Body of pancreas (tissue), 4 donors: ENCODE results near the gene ASCC1. TPM values are rescaled to one million over a fixed set of nuclear protein-coding genes. Genes with fewer than 3 reads are reported as not detected.
A peak's percentile ranks its signal among the peaks of the same experiment; 100 is the strongest.

ENCODE experiments used
- ATAC-seq: fragments of 150-250 bp; one replicate; pipeline ENCODE4 v1.9.1; 2016
- DNase-seq, 4 donors: peaks; one replicate each; pipeline ENCODE4 v3.0.0-alpha.2; 2019
- H3K27ac ChIP-seq, 4 donors: fragments of 200-600 bp; sonication (generic); 1 replicate in 3 of 4; 2 replicates in 1 of 4; pipeline versions ENCODE4 v1.5.1 to v1.6.1; 2016 to 2019; ENCODE audit warnings: mild to moderate bottlenecking in 1 of 4, mixed read lengths in 1 of 4, moderate library complexity in 1 of 4
- H3K27me3 ChIP-seq, 2 donors: fragments of 200-600 bp; sonication (generic); one replicate each; pipeline ENCODE4 v1.6.0; 2016; ENCODE audit warnings: mild to moderate bottlenecking in 1 of 2
- H3K36me3 ChIP-seq, 2 donors: fragments of 200-600 bp; sonication (generic); replicated peaks in 1 of 2; 2 replicates each; pipeline ENCODE4 v1.5.1; 2016; ENCODE audit warnings: low read depth in 2 of 2; ENCODE audit not compliant: insufficient read depth in 1 of 2
- H3K4me1 ChIP-seq: fragments of 200-600 bp; sonication (generic); one replicate; pipeline ENCODE4 v1.6.0; 2016
- H3K4me3 ChIP-seq, 2 donors: fragments of 200-600 bp; sonication (generic); 1 replicate in 1 of 2; 2 replicates in 1 of 2; pipeline ENCODE4 v1.5.1; 2016 to 2019
- H3K9me3 ChIP-seq, 3 donors: fragments of 200-600 bp; sonication (generic); 1 replicate in 2 of 3; 2 replicates in 1 of 3; pipeline ENCODE4 v1.5.1; 2016
- POLR2A ChIP-seq, 3 donors: fragments of 450-650 bp; IDR thresholded peaks; one replicate each; pipeline ENCODE4 v1.6.1; 2016; ENCODE audit warnings: antibody characterized with exemption in 3 of 3, mild to moderate bottlenecking in 2 of 3
- WGBS, 2 donors: methylation state at CpG; one replicate each; pipeline ENCODE4 v1.1.5; 2017; 5-methylcytosine and 5-hydroxymethylcytosine counted together
- intact Hi-C: fragments of 100-400 bp; cut with DNase I; formaldehyde crosslinking; loops from one replicate; pipeline ENCODE4 v1.15.1; 2023
- total RNA-seq, 2 donors: library from RNA; depleted of rRNA; stranded (reverse); fragments of >200 nt; gene quantifications; one replicate each; pipeline ENCODE4 v1.1.0, GENCODE V29; 2016
- TF ChIP-seq, protein P1 (sequence below), 7 experiments: fragments of 450-650 bp in 4 of 7; fragments of 200-600 bp in 3 of 7; sonication (generic) in 3 of 7; IDR thresholded peaks; one replicate each; pipeline ENCODE4 v1.5.1; 2016 to 2019; ENCODE audit warnings: antibody characterized with exemption in 7 of 7

Gene ASCC1
- total RNA-seq, 2 donors from 2014 or later: 16.1 to 17.1 TPM

DNA sequence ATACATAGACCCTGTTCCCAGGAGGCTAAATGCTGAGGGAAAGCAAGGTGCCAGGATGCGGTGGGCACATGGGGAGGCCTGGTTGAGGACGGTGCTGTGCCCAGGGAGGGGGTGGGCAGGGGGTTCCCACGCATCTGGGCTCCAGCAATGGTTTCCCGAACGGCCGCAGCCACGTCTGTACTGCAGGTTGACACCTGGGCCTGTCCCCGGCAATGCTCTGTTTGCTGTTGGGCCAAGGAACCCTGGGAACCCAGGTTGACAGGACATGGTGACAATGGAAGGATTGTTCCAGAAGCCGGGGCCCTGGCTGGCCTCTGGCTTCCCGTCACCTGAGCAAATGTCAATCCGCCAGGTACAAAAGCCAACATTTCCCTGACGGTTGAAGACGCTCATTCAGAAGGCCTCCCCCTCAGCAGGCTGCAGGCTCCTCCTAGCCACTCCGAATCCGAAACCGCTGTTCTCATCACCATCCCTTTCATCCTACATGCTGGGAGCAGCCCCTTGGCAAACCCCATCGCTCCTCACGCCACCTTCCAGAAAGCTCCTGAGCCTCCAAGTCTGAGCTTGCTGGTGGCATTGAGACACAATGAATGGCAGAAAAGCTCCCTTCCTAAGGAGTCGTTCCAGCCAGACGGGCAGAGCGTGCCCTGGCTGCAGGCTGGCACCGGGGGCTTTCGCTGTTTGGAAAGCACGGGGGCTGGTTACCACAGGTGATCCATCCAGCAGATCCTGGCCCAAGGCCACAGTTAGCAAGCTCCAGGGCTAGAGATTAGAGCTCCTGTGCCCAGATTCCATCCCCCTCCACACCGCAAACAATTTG lies 158.9 kb downstream of the ASCC1 start:
- DNase-seq: peak; percentile 78 to 82 (median 81)

DNA sequence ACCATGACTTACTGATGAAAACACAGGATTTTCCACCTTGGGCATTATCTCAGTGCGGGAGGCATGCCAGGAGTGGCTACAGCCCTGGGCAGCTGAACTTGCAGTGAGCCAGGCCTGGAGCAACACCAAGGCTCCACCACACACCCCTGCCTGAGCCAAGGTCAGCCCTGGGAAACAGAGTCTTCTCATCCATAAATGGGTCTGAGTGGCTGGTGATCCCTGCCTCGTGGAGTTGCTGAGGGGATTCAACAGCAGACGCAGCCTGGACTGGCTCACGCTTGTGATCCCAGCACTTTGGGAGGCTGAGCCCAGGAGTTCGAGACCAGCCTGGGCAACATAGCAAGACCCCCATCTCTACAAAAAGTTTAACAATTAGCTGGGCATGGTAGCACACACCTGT lies 160.0 kb downstream of the ASCC1 start:
- Histone ChIP-seq H3K36me3 (no peaks in the 10 kb centered on the region), H3K27me3 (no peaks in the 10 kb centered on the region), H3K4me1 (peaks cover 26% of the 10 kb centered on the region), H3K4me3 (no peak overlapping the region), H3K27ac (peak overlapping the region in 3 of 4 donors; percentile 63 to 85 (median 69)), H3K9me3 (no peaks in the 10 kb centered on the region)
- ATAC-seq (peak; percentile 87), DNase-seq (peak; percentile 90 to 95 (median 94))
- intact Hi-C loops: no loop called here
- WGBS, 2 donors: 26 to 55% methylated on average over 3 to 5 of the region's 5 CpGs
- TF ChIP-seq POLR2A (IDR thresholded peaks at IDR 0.05): peak in 1 of 3 donors; percentile 17
- TF ChIP-seq, protein P1, sequence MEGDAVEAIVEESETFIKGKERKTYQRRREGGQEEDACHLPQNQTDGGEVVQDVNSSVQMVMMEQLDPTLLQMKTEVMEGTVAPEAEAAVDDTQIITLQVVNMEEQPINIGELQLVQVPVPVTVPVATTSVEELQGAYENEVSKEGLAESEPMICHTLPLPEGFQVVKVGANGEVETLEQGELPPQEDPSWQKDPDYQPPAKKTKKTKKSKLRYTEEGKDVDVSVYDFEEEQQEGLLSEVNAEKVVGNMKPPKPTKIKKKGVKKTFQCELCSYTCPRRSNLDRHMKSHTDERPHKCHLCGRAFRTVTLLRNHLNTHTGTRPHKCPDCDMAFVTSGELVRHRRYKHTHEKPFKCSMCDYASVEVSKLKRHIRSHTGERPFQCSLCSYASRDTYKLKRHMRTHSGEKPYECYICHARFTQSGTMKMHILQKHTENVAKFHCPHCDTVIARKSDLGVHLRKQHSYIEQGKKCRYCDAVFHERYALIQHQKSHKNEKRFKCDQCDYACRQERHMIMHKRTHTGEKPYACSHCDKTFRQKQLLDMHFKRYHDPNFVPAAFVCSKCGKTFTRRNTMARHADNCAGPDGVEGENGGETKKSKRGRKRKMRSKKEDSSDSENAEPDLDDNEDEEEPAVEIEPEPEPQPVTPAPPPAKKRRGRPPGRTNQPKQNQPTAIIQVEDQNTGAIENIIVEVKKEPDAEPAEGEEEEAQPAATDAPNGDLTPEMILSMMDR (IDR thresholded peaks at IDR 0.05): no peak

More for the DNA sequence above, 158.9 kb downstream of the ASCC1 start:
- intact Hi-C loops: no loop called here
- H3K9me3 ChIP-seq: no peaks in the 10 kb centered on the region
- no peak overlapping the region for H3K4me3 ChIP-seq
- H3K36me3 ChIP-seq: no peaks in the 10 kb centered on the region
- peak overlapping the region; percentile 60 to 85 (median 66) for H3K27ac ChIP-seq
- peak; percentile 83 for ATAC-seq
- peaks cover 26% of the 10 kb centered on the region for H3K4me1 ChIP-seq
- H3K27me3 ChIP-seq: no peaks in the 10 kb centered on the region
- TF ChIP-seq POLR2A (IDR thresholded peaks at IDR 0.05): peak in 1 of 3 donors; percentile 52
- TF ChIP-seq, protein P1 (IDR thresholded peaks at IDR 0.05): no peak
- 20 to 29% methylated on average over 22 to 25 of the region's 25 CpGs for whole genome bisulfite sequencing, 2 donors

DNA sequence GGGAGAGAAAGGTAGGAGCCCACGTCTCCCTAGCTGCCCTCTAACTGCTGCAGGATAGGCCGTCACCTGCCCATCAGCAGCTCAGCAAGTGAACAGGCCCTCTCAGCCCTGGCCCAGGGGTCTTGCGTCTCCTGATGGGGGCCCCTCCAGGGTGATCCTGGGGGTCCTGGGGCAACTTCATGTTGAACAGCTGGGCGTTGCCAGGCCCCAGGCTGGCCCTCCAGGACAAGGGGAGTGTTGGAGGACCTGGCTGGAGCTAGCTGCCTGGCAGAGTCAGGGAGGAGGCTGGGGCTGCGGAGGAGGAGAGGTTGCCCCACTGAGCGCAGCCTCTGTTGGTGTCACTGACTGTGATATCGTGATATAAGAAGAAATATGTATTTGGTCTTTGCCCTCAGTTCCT lies 162.4 kb downstream of the ASCC1 start:
- TF ChIP-seq POLR2A (IDR thresholded peaks at IDR 0.05): no peak
- TF ChIP-seq, protein P1 (IDR thresholded peaks at IDR 0.05): no peak
- intact Hi-C loops: loop anchor here (5.0 kb wide), 1 partner anchor 151 kb away; no protein-coding TSS in a partner anchor
- 87 to 94% methylated on average over 6 to 7 of the region's 7 CpGs for WGBS, 2 donors
- Histone ChIP-seq H3K9me3 (no peaks in the 10 kb centered on the region), H3K4me1 (peaks cover 26% of the 10 kb centered on the region), H3K27ac (no peak overlapping the region), H3K36me3 (no peaks in the 10 kb centered on the region), H3K27me3 (no peaks in the 10 kb centered on the region), H3K4me3 (no peak overlapping the region)
- no peak for DNase-seq
- no peak for ATAC-seq

DNA sequence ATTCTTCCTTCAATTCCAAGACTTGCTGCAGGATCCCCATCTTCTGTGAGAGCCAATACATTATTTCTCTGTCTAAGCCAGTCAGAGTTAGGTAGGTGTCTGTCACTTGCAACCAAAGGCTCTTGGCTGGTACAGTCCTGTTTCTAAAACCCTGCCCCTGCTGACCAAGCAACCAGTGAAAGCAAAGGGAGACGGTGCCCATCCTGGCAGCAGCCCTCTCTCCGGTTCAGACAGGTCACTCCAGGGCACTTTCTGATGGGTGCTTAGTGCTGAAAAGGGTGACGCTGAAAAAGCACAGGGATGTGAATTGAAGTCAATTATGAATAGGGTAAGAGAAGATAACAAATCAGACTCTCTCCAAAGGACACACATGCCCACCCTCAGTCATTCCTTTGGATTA lies 165.2 kb downstream of the ASCC1 start:
- Histone ChIP-seq H3K27ac (no peak overlapping the region), H3K36me3 (no peaks in the 10 kb centered on the region), H3K27me3 (no peaks in the 10 kb centered on the region), H3K9me3 (no peaks in the 10 kb centered on the region), H3K4me1 (peaks cover 5% of the 10 kb centered on the region), H3K4me3 (no peak overlapping the region)
- ATAC-seq (no peak), DNase-seq (no peak)
- TF ChIP-seq, protein P1 (IDR thresholded peaks at IDR 0.05): no peak
- TF ChIP-seq POLR2A (IDR thresholded peaks at IDR 0.05): no peak
- 51 to 96% methylated on average over 3 of the region's 3 CpGs for WGBS, 2 donors
- intact Hi-C loops: loop anchor here (5.0 kb wide), 1 partner anchor 149 kb away; no protein-coding TSS in a partner anchor
